ENCODE results near the gene TRIM54.
"Not testable (repeated sequence)": the region's sequence is repeated elsewhere in the genome, so short reads cannot be mapped to it uniquely, and the experiment has no call there.

TRIM54 gene

DNA sequence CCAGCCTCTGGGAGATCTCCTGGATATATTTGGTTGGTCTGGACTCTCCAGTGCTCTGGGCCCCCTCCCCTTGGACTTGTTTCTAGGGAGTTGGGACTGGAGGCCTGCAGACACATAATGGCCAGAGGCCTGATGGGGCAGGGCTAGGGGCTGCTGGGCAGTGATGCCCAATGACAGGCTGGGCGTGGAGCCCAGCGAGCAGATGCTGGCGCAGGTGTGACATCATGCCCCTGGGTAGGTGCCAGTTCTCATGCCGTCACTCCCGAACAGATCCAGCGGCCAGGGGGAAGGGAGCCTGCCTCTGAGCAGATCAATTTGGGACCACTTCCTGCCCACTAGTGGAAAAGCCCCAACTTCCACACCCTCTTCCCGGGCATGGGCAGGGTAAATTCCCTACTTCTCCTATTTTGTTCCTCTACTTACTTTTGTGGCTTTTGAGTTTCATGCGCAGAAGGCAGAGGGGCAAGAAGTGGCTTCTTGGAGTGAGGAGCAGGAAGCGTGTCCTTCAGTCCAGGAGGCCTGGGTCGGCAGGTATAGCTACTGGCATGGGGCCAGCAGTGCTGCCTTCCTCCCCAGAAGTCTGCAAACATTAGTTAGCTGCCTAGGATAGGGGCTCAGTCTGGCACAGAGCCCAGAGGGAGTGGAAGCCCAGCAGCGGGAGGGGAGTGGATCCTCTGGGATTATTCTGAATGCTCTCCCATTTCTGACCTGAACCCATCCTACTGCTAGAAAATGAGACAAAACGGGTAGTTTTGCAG is 34.6 kb downstream of the TRIM54 start:
- no peak for DNase-seq

DNA sequence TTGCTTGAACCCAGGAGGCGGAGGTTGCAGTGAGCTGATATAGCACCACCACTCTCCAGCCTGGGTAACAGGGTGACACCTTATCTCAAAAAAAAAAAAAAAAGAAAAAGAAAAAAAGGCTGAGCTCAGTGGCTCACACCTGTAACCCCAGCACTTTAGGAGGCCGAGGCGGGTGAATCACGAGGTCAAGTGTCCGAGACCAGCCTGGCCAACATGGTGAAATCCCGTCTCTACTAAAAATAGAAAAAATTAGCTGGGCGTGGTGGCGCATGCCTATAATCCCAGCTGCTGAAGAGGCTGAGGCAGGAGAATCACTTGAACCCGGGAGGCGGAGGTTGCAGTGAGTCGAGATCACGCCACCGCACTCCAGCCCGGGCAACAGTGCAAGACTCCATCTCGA is 37.6 kb downstream of the TRIM54 start:
- DNase-seq: not testable (repeated sequence)

DNA sequence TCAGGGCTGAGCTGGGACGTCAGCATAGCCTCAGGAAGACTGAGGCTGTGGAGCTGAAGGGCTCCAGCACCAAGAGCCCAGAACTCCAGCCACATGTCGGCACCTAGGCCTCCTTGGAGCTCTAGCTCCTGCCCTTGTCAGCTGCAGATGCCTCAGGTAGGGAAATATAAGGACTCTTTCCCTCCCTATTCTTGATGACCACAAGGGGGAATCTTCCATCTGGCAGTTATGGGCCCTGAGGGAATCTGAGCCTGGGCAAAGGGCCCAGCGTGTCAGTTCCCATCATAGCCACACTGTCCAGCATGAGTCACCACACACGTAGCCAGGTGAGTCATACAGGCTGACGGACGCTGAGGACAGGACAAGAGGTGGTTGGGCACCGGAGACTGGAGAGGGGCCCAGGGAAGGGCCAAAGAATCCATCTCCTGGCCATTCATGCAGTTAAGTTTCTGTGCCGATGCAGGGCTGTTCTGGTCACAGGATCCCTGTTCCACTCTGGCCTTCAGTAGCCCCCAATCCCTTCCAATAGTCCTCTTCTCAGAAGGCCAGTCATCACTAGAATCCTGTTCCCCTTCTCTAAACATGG is 38.8 kb downstream of the TRIM54 start:
- no peak for DNase-seq

DNA sequence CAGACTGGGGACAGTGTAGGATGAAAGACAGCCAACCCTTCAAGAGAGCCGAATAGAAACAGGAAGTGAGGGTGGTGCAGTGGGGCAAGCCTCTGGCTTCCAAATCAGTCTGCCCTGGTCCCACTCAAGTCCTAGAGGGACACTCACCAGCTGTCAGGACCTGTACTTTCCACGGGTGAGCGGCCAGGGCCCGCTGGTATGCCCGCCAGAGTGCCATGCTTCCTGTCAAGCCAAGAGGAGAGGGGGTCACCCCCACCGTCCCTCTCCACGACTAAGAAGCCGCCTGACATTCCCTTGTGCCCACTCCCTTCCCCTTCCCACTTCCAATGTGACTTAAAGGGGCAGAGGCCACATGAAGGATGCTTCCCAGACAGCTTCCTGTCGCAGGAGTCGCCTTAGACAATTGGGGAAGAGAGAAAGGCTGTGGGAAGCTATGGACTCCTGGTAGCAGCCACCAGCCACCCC is 40.1 kb downstream of the TRIM54 start:
- no peak for DNase-seq

- DNase-seq: peak; percentile 84
Observed at GRCh38 chr2:27322766-27323595, 40.8 kb downstream of the TRIM54 start, which contains the start of gene MPV17. TSS of gene MPV17 (minus strand) at chr2:27323097. CDS start at chr2:27322517, 580 bp downstream.

DNA sequence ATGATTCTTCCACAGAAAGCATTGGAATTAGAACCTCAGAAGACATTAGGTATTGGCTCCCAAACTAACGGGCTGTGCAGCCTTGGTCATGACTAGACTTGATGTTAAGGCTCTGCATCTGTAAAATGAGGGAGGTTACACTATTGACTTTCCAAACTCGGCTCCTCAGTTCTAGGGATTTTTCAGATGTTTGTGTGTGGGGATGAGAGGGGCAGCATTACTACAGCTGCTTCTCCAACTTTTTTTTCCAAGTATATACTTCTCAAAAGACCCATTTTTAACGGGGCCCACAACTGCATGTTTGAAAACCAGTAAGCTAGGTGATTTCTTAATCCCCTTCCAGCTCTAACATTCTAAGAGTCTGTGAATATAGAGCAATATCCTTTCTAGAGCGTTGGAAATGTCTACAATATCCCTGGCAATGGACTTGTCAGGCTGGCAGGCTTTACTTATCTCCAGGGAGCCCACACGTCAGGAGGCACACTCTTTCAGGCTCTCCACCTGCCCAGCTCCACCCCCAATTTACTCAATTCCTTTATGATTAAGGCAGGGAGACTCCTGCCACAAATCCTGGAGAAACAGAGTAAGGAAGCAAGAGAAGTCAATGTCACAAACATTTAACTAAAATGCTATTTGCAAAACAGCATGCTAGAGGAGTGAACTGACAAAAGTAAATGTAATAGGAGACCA is 41.5 kb downstream of the TRIM54 start:
- DNase-seq: no peak

- DNase-seq: no peak
Observed at GRCh38 chr2:27324720-27325119, 42.5 kb downstream of the TRIM54 start.

GRCh38 chr2:27335311-27335710 is 53.1 kb downstream of the TRIM54 start:
- no peak for DNase-seq

DNA sequence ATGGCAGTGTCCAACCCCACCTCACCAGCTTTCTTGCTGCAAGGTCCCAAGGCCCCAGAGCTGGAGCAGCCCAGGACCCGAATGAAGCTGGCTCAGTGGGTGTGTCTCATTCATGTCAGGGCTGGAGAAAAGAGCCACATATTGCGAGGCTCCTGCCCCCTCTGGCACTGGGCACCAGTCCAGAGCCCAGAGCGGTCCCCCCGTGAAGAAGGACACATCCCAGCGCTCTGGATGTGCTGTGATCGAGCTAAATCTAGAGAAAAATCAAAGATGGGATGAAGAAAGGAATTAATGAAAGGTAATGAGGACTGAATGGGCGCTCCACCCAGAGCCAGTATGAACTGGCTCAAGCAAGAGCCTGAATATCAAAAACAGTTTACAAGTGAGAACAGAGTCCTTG is 53.9 kb downstream of the TRIM54 start:
- DNase-seq: no peak

GRCh38 chr2:27347641-27348040 is 65.4 kb downstream of the TRIM54 start:
- no peak for DNase-seq

DNA sequence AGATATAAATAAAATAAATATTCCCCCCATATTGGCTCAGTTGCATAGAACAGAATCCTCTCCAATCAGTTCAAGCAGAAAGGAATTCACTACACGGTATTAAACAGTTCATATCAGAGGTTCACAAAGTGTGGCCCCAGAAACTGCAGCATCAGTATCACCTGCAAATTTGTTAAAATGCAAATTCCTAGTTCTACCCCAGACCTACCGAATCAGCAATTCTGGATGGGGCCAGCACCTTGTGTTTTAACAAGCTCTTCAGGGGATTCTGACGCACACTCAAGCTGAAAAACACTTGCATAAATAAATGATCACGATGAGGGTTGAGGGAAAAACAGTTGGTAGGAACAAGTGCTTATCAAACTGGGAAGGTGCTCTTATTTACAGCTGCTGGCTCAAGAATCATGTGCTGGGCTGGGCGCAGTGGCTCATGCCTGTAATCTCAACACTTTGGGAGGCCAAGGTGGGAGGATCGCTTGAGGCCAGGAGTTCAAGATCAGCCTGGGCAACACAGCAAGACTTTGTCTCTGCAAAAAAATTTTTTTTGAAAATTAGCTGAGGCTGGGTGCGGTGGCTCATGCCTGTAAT is 68.0 kb downstream of the TRIM54 start:
- no peak for DNase-seq

DNA sequence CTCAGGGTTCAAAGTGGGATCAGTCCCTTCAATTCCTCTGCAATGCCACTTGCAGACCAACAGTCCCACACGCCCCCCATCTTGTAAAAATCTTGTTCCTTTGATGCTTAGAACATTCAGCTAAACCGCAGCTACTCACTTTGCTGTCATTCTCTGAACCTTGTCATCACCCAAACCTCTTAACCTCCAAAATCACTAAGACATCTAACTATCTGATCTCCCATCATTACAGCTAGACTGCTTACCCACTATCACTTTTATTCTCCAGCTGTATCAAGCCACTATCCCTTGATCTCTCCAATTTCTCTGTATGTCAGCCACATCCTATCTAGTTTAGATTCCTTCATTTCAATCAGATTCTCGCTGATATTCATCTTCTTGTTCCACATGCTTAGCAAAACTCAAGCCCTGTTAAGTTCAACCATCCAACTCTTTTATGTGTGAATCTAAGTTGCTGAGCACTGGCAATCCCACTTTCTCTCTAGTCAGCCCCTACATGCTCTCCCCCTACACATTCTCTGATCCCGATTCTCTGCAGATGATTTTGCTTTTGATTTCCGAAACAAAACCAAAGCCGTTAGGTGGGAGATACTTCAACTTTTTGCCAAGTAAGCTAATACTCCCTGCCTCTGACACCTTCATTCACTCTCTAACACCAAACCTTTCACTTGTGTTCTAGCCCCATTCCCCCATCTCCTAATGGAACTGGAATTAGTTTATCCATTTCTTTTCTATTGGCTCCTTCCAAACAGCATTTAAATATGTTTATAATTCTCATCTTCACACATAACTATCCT is 69.8 kb downstream of the TRIM54 start:
- DNase-seq: peak; percentile 16

- DNase-seq: not testable (repeated sequence)
Observed at GRCh38 chr2:27353386-27353761, 71.1 kb downstream of the TRIM54 start.

- DNase-seq: no peak
Observed at GRCh38 chr2:27353762-27354596, 71.8 kb downstream of the TRIM54 start.

- no peak for DNase-seq
Observed at GRCh38 chr2:27354597-27354927, 72.3 kb downstream of the TRIM54 start.

DNA sequence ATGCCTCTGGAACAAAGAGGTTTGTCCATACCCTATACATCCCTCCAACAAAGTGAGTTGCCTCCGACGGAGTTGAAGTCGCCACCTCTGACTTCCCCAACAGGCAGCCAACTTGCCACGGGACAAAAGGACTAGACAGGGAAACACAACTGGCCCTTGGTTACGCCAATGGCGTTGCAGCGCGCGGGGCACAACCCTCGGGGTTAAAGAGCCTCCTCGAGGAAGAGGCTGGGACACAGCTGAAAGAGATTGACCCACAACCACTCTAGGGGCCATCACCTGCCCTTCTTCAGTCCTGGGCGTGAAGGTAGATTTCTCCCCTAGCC is 73.8 kb downstream of the TRIM54 start:
- no peak for DNase-seq

- peak; percentile 95 for DNase-seq
Observed at GRCh38 chr2:27356382-27357181, 74.4 kb downstream of the TRIM54 start, which contains the start of gene GTF3C2. TSS of gene GTF3C2 (minus strand) at chr2:27356764. CDS start at chr2:27343554, 13,210 bp downstream.

Data from CD4-positive, alpha-beta T cell treated with Interleukin-4 for 4 hours (primary cell).